GM21717 (cell line): ENCODE data around the gene CLRN1.

Experiments
- ATAC-seq: cut with Tn5 transposase; IDR thresholded peaks from one replicate; pipeline ENCODE4 v1.9.1; 2021; ENCODE audit warnings: mild to moderate bottlenecking, moderate library complexity; ENCODE audit not compliant: unreplicated experiment

Gene CLRN1

GRCh38 chr3:150978566-150979148, 6.1 kb upstream of the CLRN1 start:
- ATAC-seq: no peak

- no peak for ATAC-seq
Observed at GRCh38 chr3:150975992-150976368, 3.5 kb upstream of the CLRN1 start.

GRCh38 chr3:150975086-150975991, 2.8 kb upstream of the CLRN1 start:
- ATAC-seq: no peak

- no peak for ATAC-seq
Observed at GRCh38 chr3:150970665-150971324, 1.7 kb downstream of the CLRN1 start.

- no peak for ATAC-seq
Observed at GRCh38 chr3:150968341-150969035, 4.0 kb downstream of the CLRN1 start.

- ATAC-seq: no peak
Observed at GRCh38 chr3:150965436-150965835, 7.1 kb downstream of the CLRN1 start.

- no peak for ATAC-seq
Observed at GRCh38 chr3:150961949-150962348, 10.6 kb downstream of the CLRN1 start.

GRCh38 chr3:150960708-150961684, 11.5 kb downstream of the CLRN1 start:
- ATAC-seq: peak; percentile 64

- no peak for ATAC-seq
Observed at GRCh38 chr3:150958683-150959082, 13.8 kb downstream of the CLRN1 start.

GRCh38 chr3:150956376-150956775, 16.2 kb downstream of the CLRN1 start:
- ATAC-seq: no peak

GRCh38 chr3:150951923-150952322, 20.6 kb downstream of the CLRN1 start:
- no peak for ATAC-seq

- no peak for ATAC-seq
Observed at GRCh38 chr3:150945226-150946032, 27.1 kb downstream of the CLRN1 start.

- ATAC-seq: no peak
Observed at GRCh38 chr3:150942221-150942620, 30.3 kb downstream of the CLRN1 start.

GRCh38 chr3:150936693-150937092, 35.8 kb downstream of the CLRN1 start:
- ATAC-seq: peak; percentile 90

GRCh38 chr3:150933473-150933995, 39.0 kb downstream of the CLRN1 start:
- ATAC-seq: no peak

- ATAC-seq: no peak
Observed at GRCh38 chr3:150931745-150932144, 40.8 kb downstream of the CLRN1 start.

GRCh38 chr3:150930839-150931238, 41.7 kb downstream of the CLRN1 start:
- no peak for ATAC-seq

GRCh38 chr3:150928234-150928633, 44.3 kb downstream of the CLRN1 start:
- no peak for ATAC-seq

- ATAC-seq: no peak
Observed at GRCh38 chr3:150926328-150926727, 46.2 kb downstream of the CLRN1 start.
